Thoracic aorta (tissue), 2 donors: ENCODE measurements around the gene OTUD4. TPM values are rescaled to one million over a fixed set of nuclear protein-coding genes. Genes with fewer than 3 reads are reported as not detected.
A peak's percentile ranks its signal among the peaks of the same experiment; 100 is the strongest.

Experiments
- ATAC-seq: fragments of 150-250 bp; one replicate; pipeline ENCODE4 v1.8.0; 2017; ENCODE audit warnings: low read depth; ENCODE audit not compliant: insufficient number of reproducible peaks, low FRiP score
- DNase-seq: peaks from one replicate; pipeline ENCODE4 v3.0.0-alpha.2; 2020; ENCODE audit warnings: low spot score
- H3K27ac ChIP-seq, 2 donors: fragments of 200-600 bp; sonication (generic); 1 replicate in 1 of 2; 2 replicates in 1 of 2; pipeline ENCODE4 v1.5.1; 2016; ENCODE audit warnings: mild to moderate bottlenecking in 2 of 2, moderate library complexity in 2 of 2
- H3K27me3 ChIP-seq: fragments of 200-600 bp; sonication (generic); replicated peaks from 2 replicates; pipeline ENCODE4 v1.6.0; 2016; ENCODE audit warnings: mild to moderate bottlenecking; ENCODE audit not compliant: insufficient read depth
- H3K36me3 ChIP-seq: fragments of 200-600 bp; sonication (generic); one replicate; pipeline ENCODE4 v1.5.1; 2016
- H3K4me1 ChIP-seq, 2 donors: fragments of 200-600 bp; sonication (generic); 1 replicate in 1 of 2; 2 replicates in 1 of 2; pipeline versions ENCODE4 v1.5.1 to v1.6.0; 2016; ENCODE audit warnings: low read depth in 2 of 2, mild to moderate bottlenecking in 1 of 2; ENCODE audit not compliant: control insufficient read depth in 1 of 2
- H3K4me3 ChIP-seq: fragments of 200-600 bp; sonication (generic); 2 replicates; pipeline ENCODE4 v1.5.1; 2016; ENCODE audit warnings: mild to moderate bottlenecking
- H3K9me3 ChIP-seq: fragments of 200-600 bp; sonication (generic); 2 replicates; pipeline ENCODE4 v1.5.1; 2016
- CTCF ChIP-seq: fragments of 200-600 bp; sonication (generic); IDR thresholded peaks from one replicate; pipeline ENCODE4 v1.5.1; 2019; ENCODE audit warnings: antibody characterized with exemption
- total RNA-seq, 2 donors: library from RNA; depleted of rRNA; stranded (reverse); fragments of >200 nt; gene quantifications; one replicate each; pipeline versions ENCODE4 v1.1.0 to v1.2.3, GENCODE V29; 2016

Gene OTUD4
- total RNA-seq, 2 donors from 2014 or later: 46.7 to 57.2 TPM

DNA sequence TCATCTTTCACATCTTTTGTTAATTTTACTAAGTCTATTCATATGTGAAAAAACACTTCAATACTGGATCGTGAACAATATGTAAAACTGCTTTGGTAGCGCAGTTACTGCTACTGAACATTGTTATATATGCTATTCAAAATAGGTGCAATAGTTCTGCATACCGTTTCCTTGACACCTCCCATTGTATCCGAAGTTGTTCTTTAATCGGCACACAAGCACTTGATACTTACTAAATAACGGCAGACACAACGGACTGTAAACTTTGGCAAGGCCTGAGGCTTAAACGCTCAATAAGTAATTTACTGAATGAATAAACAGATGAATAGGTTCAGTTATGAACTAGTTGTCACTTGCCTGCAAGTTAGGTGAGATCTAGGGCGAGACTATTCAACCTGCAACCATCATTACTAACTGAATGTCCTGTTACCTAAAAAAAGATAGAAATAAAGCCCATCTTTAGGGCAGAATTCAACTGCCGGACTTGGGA, 83.0 kb downstream of the OTUD4 start:
- no peak for TF ChIP-seq CTCF
- peak overlapping the region; percentile 80 for H3K27ac ChIP-seq
- ATAC-seq: no peak
- H3K9me3 ChIP-seq: no peaks in the 10 kb centered on the region
- H3K27me3 ChIP-seq: no peaks in the 10 kb centered on the region
- peaks cover 16% of the 10 kb centered on the region for H3K36me3 ChIP-seq
- H3K4me3 ChIP-seq: peak overlapping the region; percentile 91
- no peak for DNase-seq
- H3K4me1 ChIP-seq: peaks cover 20 to 39% of the 10 kb centered on the region in 2 donors

DNA sequence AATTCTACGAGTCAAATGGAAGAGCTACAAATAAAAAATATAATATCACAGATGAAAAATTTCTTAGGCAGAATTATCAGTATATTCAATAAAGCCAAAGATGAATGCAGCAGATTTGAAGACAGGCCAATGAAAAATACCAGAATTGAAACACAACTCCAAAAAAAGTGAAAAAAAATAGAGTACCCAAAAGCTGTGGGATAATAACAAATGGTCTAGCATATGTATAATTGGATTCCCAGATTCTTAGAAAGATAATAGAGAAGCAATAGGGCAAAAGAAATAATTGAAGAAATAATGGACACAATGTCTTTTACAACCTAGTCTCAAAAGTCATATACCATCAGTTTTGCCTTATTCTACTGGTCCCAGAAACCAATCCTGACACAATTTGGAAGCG, 86.8 kb downstream of the OTUD4 start:
- no peaks in the 10 kb centered on the region for H3K9me3 ChIP-seq
- H3K27me3 ChIP-seq: no peaks in the 10 kb centered on the region
- DNase-seq (no peak), ATAC-seq (no peak)
- H3K27ac ChIP-seq: no peak overlapping the region
- no peak overlapping the region for H3K4me3 ChIP-seq
- H3K4me1 ChIP-seq: peaks cover 6 to 9% of the 10 kb centered on the region in 2 donors
- no peak for TF ChIP-seq CTCF
- peaks cover 22% of the 10 kb centered on the region for H3K36me3 ChIP-seq

GRCh38 chr4:145090380-145090779, 90.0 kb downstream of the OTUD4 start:
- Histone ChIP-seq H3K4me3 (no peak overlapping the region), H3K27me3 (no peaks in the 10 kb centered on the region), H3K27ac (no peak overlapping the region), H3K4me1 (no peaks in the 10 kb centered on the region), H3K36me3 (peaks cover 22% of the 10 kb centered on the region), H3K9me3 (no peaks in the 10 kb centered on the region)
- ATAC-seq (no peak), DNase-seq (no peak)
- TF ChIP-seq CTCF: no peak

- ATAC-seq (no peak), DNase-seq (no peak)
- Histone ChIP-seq H3K27ac (no peak overlapping the region), H3K9me3 (no peaks in the 10 kb centered on the region), H3K4me3 (no peak overlapping the region), H3K36me3 (peaks cover 5% of the 10 kb centered on the region), H3K27me3 (no peaks in the 10 kb centered on the region), H3K4me1 (no peaks in the 10 kb centered on the region)
- TF ChIP-seq CTCF: no peak
Observed at GRCh38 chr4:145083891-145084605, 96.3 kb downstream of the OTUD4 start.

Other genes with a start within 250 kb of the OTUD4 start
- 10 to 100 TPM; 16.6 to 23.0 TPM for gene ANAPC10, start 82.4 kb downstream of the OTUD4 start, total RNA-seq
- 10 to 100 TPM; 74.6 to 74.7 TPM for gene ABCE1, start 82.3 kb downstream of the OTUD4 start, total RNA-seq